Stimulated activated naive CD4-positive, alpha-beta T cell treated with Interleukin-2 at 50 U/mL for 16 hours (primary cell): ENCODE data around the gene PSME4.
"Not testable (repeated sequence)": the region's sequence is repeated elsewhere in the genome, so short reads cannot be mapped to it uniquely, and the experiment has no call there.

Experiments
- DNase-seq: peaks from one replicate; lab custom pipeline; 2025; lab: John Stamatoyannopoulos, UW

The PSME4 gene

GRCh38 chr2:53842891-53843290, 127.9 kb downstream of the PSME4 start:
- no peak for DNase-seq

GRCh38 chr2:53841651-53842050, 129.1 kb downstream of the PSME4 start:
- not testable (repeated sequence) for DNase-seq

- no peak for DNase-seq
Measured at GRCh38 chr2:53840580-53840979, 130.2 kb downstream of the PSME4 start.

- DNase-seq = not testable (repeated sequence)
Measured at GRCh38 chr2:53829980-53830290, 140.9 kb downstream of the PSME4 start.

GRCh38 chr2:53829273-53829979, 141.4 kb downstream of the PSME4 start:
- DNase-seq = no peak

GRCh38 chr2:53828331-53828730, 142.5 kb downstream of the PSME4 start:
- DNase-seq = no peak

GRCh38 chr2:53827398-53828175, 143.2 kb downstream of the PSME4 start:
- no peak for DNase-seq

- DNase-seq = no peak
Measured at GRCh38 chr2:53826587-53827397, 144.0 kb downstream of the PSME4 start.

- DNase-seq = no peak
Measured at GRCh38 chr2:53826030-53826410, 144.8 kb downstream of the PSME4 start.

GRCh38 chr2:53823639-53824038, 147.2 kb downstream of the PSME4 start:
- DNase-seq = not testable (repeated sequence)

- no peak for DNase-seq
Measured at GRCh38 chr2:53821810-53822209, 149.0 kb downstream of the PSME4 start.

- DNase-seq = no peak
Measured at GRCh38 chr2:53820711-53821110, 150.1 kb downstream of the PSME4 start.

- no peak for DNase-seq
Measured at GRCh38 chr2:53820048-53820447, 150.7 kb downstream of the PSME4 start.

GRCh38 chr2:53819634-53820033, 151.2 kb downstream of the PSME4 start:
- no peak for DNase-seq

- no peak for DNase-seq
Measured at GRCh38 chr2:53818854-53819435, 151.8 kb downstream of the PSME4 start.
